Prostate gland (tissue), 2 donors: ENCODE data around the gene DOCK2.

Experiments
- CTCF ChIP-seq, 4 experiments: fragments of 200-600 bp in 2 of 4; fragments of 450-650 bp in 2 of 4; sonication (generic) in 2 of 4; IDR thresholded peaks; 1 replicate in 3 of 4; 2 replicates in 1 of 4; pipeline ENCODE4 v1.5.1; 2016 to 2019; ENCODE audit warnings: antibody characterized with exemption in 4 of 4, mild to moderate bottlenecking in 2 of 4, moderate library complexity in 2 of 4
- POLR2A ChIP-seq: fragments of 450-650 bp; IDR thresholded peaks from one replicate; pipeline ENCODE4 v1.6.1; 2016; ENCODE audit warnings: antibody characterized with exemption, mild to moderate bottlenecking

- TF ChIP-seq CTCF (IDR thresholded peaks at IDR 0.05) (no peak), POLR2A (no peak)
Observed at GRCh38 chr5:169958278-169958677, 321.2 kb downstream of the DOCK2 start.
